Endodermal cell (in vitro differentiated cells): ENCODE results near the gene C4orf46. TPM values are rescaled to one million over a fixed set of nuclear protein-coding genes. Genes with fewer than 3 reads are reported as not detected.

Source experiments
- DNase-seq: peaks from one replicate; pipeline ENCODE4 v3.0.0-alpha.2; 2017
- H3K27ac ChIP-seq: 2 replicates; pipeline ENCODE4 v1.5.1; 2013; ENCODE audit warnings: mild to moderate bottlenecking, low read depth, low read length, moderate library complexity
- H3K27me3 ChIP-seq: 2 replicates; pipeline ENCODE4 v1.6.1; 2013; ENCODE audit warnings: mild to moderate bottlenecking, low read length, moderate library complexity; ENCODE audit not compliant: insufficient read depth, control insufficient read depth, poor library complexity, severe bottlenecking
- H3K36me3 ChIP-seq: 2 replicates; pipeline ENCODE4 v1.7.0; 2013; ENCODE audit warnings: mild to moderate bottlenecking, low read length, moderate library complexity; ENCODE audit not compliant: control insufficient read depth, insufficient read depth
- H3K4me1 ChIP-seq: one replicate; pipeline ENCODE4 v1.7.0; 2013; ENCODE audit warnings: low read length; ENCODE audit not compliant: control insufficient read depth, insufficient read depth
- H3K4me3 ChIP-seq: 2 replicates; pipeline ENCODE4 v1.5.1; 2013; ENCODE audit warnings: mild to moderate bottlenecking, low read length, moderate library complexity
- H3K9ac ChIP-seq: 2 replicates; pipeline ENCODE4 v1.6.1; 2013; ENCODE audit warnings: mild to moderate bottlenecking, low read length, moderate library complexity; ENCODE audit not compliant: poor library complexity, severe bottlenecking; ENCODE audit errors: extremely low read depth
- H3K9me3 ChIP-seq: 2 replicates; pipeline ENCODE4 v1.6.1; 2013; ENCODE audit warnings: mild to moderate bottlenecking, low read length, moderate library complexity; ENCODE audit not compliant: control insufficient read depth
- H3K27ac Mint-ChIP-seq: 2 replicates; pipeline ENCODE4 v1.8.0; 2020; ENCODE audit warnings: mixed read lengths
- H3K27me3 Mint-ChIP-seq: 2 replicates; pipeline ENCODE4 v1.8.0; 2021; ENCODE audit warnings: mild to moderate bottlenecking, mixed read lengths; ENCODE audit not compliant: insufficient read depth
- H3K36me3 Mint-ChIP-seq: 2 replicates; pipeline ENCODE4 v1.8.0; 2020; ENCODE audit warnings: low read depth, mixed read lengths
- H3K4me1 Mint-ChIP-seq: 2 replicates; pipeline ENCODE4 v1.8.0; 2020; ENCODE audit warnings: mixed read lengths
- H3K4me3 Mint-ChIP-seq: 2 replicates; pipeline ENCODE4 v1.8.0; 2020; ENCODE audit warnings: mild to moderate bottlenecking, moderate library complexity, mixed read lengths
- H3K9me3 Mint-ChIP-seq: 2 replicates; pipeline ENCODE4 v1.8.0; 2020; ENCODE audit warnings: mild to moderate bottlenecking, mixed read lengths
- WGBS, 2 experiments: methylation state at CpG; one replicate each; pipeline versions ENCODE4 v1.1.5 to v1.1.7; 2013; ENCODE audit warnings: missing lambda C conversion rate in 2 of 2, mixed read lengths in 1 of 2; ENCODE audit not compliant: insufficient coverage in 1 of 2, insufficient read length in 1 of 2; 5-methylcytosine and 5-hydroxymethylcytosine counted together
- total RNA-seq, 2 donors: library from RNA; stranded (reverse); fragmentation: NEBNext Ultra II Directional in 1 of 2; extraction: Animal tissue kit (Norgen Biotek cat#: 25700) in 1 of 2; gene quantifications; 2 replicates in 1 of 2; 3 replicates in 1 of 2; pipeline ENCODE4 v1.2.1, GENCODE V29; 2021
- TF ChIP-seq, protein P1 (sequence below): fragments of 200-600 bp; sonication (generic); conservative IDR thresholded peaks from 2 replicates; pipeline ENCODE4 v1.5.0; 2021; ENCODE audit warnings: antibody characterized with exemption, mild to moderate bottlenecking

The C4orf46 gene
- total RNA-seq, 2 donors from 2014 or later, result 18.1 to 22.0 TPM

DNA sequence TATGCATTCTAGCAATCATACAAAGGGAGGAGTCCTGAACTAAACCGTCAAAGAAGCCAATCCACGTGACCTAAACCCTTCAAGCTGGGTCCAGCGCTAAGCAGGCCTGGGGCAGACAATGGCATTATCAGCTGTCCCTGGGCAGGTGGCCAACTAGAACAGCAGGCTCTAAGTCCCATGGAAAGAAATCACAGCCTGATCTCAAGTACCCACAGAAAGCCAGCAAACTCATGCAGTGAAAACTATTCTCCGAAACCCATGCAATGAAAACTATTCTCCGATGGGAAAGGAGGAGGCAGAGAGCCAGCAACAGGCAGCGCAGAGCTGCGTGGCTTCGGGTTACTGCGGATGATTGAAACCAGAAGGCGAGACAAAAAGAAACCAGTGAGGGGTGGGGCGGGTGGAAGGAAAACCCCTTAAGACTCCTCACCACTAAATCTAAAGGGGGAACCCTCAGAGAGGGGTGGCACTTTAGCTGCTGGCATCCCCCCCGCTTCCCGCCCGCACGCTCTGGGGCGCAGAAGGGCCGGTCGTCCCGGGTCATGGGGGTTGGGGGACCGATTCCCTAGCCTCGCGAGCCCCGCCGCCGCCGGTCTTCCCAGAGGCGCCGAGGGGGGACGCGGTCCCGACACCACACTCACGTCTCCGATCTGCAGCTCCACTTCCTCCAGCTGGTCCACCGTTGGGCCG lies 567 bp downstream of the C4orf46 start:
- Mint-ChIP-seq H3K36me3 (peaks cover 4% of the 10 kb centered on the region), H3K9me3 (no peaks in the 10 kb centered on the region), H3K4me1 (peaks cover 12% of the 10 kb centered on the region), H3K27ac (peak overlapping the region; percentile 96), H3K4me3 (peak overlapping the region; percentile 82), H3K27me3 (no peaks in the 10 kb centered on the region)
- Histone ChIP-seq H3K27ac (peak overlapping the region; percentile 95), H3K9ac (peak overlapping the region; percentile 76), H3K4me3 (peak overlapping the region; percentile 93), H3K9me3 (no peaks in the 10 kb centered on the region), H3K27me3 (no peaks in the 10 kb centered on the region), H3K4me1 (no peaks in the 10 kb centered on the region), H3K36me3 (peaks cover 23% of the 10 kb centered on the region)
- TF ChIP-seq, protein P1, sequence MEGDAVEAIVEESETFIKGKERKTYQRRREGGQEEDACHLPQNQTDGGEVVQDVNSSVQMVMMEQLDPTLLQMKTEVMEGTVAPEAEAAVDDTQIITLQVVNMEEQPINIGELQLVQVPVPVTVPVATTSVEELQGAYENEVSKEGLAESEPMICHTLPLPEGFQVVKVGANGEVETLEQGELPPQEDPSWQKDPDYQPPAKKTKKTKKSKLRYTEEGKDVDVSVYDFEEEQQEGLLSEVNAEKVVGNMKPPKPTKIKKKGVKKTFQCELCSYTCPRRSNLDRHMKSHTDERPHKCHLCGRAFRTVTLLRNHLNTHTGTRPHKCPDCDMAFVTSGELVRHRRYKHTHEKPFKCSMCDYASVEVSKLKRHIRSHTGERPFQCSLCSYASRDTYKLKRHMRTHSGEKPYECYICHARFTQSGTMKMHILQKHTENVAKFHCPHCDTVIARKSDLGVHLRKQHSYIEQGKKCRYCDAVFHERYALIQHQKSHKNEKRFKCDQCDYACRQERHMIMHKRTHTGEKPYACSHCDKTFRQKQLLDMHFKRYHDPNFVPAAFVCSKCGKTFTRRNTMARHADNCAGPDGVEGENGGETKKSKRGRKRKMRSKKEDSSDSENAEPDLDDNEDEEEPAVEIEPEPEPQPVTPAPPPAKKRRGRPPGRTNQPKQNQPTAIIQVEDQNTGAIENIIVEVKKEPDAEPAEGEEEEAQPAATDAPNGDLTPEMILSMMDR, result no peak
- peak; percentile 87 for DNase-seq
- WGBS, 2 experiments, result 0% methylated on average over 7 to 35 of the region's 35 CpGs

DNA sequence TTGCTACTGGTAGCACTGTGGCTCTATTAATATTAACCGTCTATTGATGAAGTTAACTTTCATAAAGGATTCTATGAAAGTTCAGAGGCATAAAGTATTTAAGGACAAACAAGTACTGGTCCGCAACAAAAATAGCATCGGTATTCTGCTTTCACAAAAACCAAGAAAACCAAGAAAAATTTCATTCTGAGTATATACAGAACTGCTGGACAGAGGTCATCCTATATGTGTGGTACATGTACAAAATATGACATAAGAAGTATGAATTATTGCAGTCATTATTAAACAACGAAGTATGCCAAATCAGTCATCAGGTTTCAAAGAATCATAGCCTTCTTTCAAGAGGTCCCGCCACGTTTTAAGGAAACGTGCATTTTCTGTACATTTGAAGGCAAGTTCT lies 2.4 kb downstream of the C4orf46 start:
- no peak overlapping the region for H3K27ac Mint-ChIP-seq
- Histone ChIP-seq H3K4me1 (no peaks in the 10 kb centered on the region), H3K27ac (no peak overlapping the region), H3K27me3 (no peaks in the 10 kb centered on the region), H3K36me3 (peaks cover 23% of the 10 kb centered on the region), H3K9ac (no peak overlapping the region), H3K4me3 (no peak overlapping the region), H3K9me3 (no peaks in the 10 kb centered on the region)
- peaks cover 16% of the 10 kb centered on the region for H3K36me3 Mint-ChIP-seq
- WGBS, 2 experiments, result 95 to 98% methylated on average over 6 to 7 of the region's 7 CpGs
- no peak for DNase-seq
- H3K9me3 Mint-ChIP-seq, result no peaks in the 10 kb centered on the region
- no peak overlapping the region for H3K4me3 Mint-ChIP-seq
- TF ChIP-seq, protein P1, result no peak
- peaks cover 12% of the 10 kb centered on the region for H3K4me1 Mint-ChIP-seq
- no peaks in the 10 kb centered on the region for H3K27me3 Mint-ChIP-seq

DNA sequence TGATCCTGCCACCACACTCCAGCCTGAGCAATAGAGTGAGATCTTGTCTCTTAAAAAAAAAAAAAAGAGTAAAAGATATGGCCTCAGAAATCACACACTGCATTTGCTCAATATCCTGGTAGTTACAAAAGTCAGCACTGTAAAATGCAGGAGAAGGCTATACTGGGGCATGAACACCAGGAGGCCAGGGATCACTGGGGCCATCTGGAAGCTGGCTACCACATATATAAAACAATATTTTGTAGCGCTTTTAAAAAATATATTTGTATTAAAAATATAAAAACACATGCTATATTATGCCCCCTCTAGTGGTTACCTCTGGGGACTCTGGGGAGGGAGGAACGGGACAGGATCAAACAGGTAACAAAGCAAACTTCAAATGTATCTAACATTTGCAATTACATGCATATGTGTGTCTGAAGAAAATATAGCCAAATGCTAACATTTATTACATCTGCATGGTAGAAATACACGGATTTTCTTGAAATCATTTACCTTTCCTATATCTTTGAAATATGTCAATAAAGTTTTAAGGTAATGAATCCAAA lies 4.0 kb downstream of the C4orf46 start:
- Histone ChIP-seq H3K4me1 (no peaks in the 10 kb centered on the region), H3K27ac (no peak overlapping the region), H3K9me3 (no peaks in the 10 kb centered on the region), H3K9ac (no peak overlapping the region), H3K36me3 (peaks cover 23% of the 10 kb centered on the region), H3K27me3 (no peaks in the 10 kb centered on the region), H3K4me3 (no peak overlapping the region)
- DNase-seq, result peak; percentile 62
- H3K9me3 Mint-ChIP-seq, result no peaks in the 10 kb centered on the region
- H3K27ac Mint-ChIP-seq, result no peak overlapping the region
- H3K36me3 Mint-ChIP-seq, result peaks cover 17% of the 10 kb centered on the region
- 38% methylated on average over 2 of the region's 3 CpGs; no CpG with 5 or more reads in 1 of the 2 experiments for WGBS, 2 experiments
- H3K27me3 Mint-ChIP-seq, result no peaks in the 10 kb centered on the region
- TF ChIP-seq, protein P1, result peak; percentile 85
- H3K4me1 Mint-ChIP-seq, result peaks cover 18% of the 10 kb centered on the region
- H3K4me3 Mint-ChIP-seq, result no peak overlapping the region
